MM.1S (cell line): ENCODE measurements around the gene AKAP1.
"Not testable (repeated sequence)": the region's sequence is repeated elsewhere in the genome, so short reads cannot be mapped to it uniquely, and the experiment has no call there.

Source experiments
- DNase-seq: peaks from one replicate; pipeline ENCODE4 v3.0.0-alpha.2; 2015
- H2AFZ ChIP-seq: fragments of 300-600 bp; sonication (generic); 2 replicates; pipeline ENCODE4 v1.6.0; 2016; ENCODE audit warnings: antibody characterized with exemption, low read length
- H3F3A ChIP-seq: fragments of 300-600 bp; sonication (generic); 2 replicates; pipeline ENCODE4 v1.6.1; 2016; ENCODE audit warnings: mild to moderate bottlenecking, antibody characterized with exemption, low read length, moderate library complexity, mixed read lengths; ENCODE audit not compliant: insufficient read depth
- H3K27ac ChIP-seq: fragments of 300-600 bp; sonication (generic); 2 replicates; pipeline ENCODE4 v1.5.1; 2016; ENCODE audit warnings: mild to moderate bottlenecking, low read length
- H3K27me3 ChIP-seq: fragments of 300-600 bp; sonication (generic); replicated peaks from 2 replicates; pipeline ENCODE4 v1.6.0; 2016; ENCODE audit warnings: low read length; ENCODE audit not compliant: insufficient read depth
- H3K36me3 ChIP-seq: fragments of 300-600 bp; sonication (generic); replicated peaks from 2 replicates; pipeline ENCODE4 v1.6.1; 2016; ENCODE audit warnings: mild to moderate bottlenecking, low read length, mixed read lengths; ENCODE audit not compliant: insufficient read depth
- H3K4me1 ChIP-seq: fragments of 300-600 bp; sonication (generic); 2 replicates; pipeline ENCODE4 v1.6.1; 2016; ENCODE audit warnings: low read length, mixed read lengths
- H3K4me2 ChIP-seq: fragments of 300-600 bp; sonication (generic); 2 replicates; pipeline ENCODE4 v1.6.0; 2016; ENCODE audit warnings: low read depth, low read length
- H3K4me3 ChIP-seq: fragments of 300-600 bp; sonication (generic); 2 replicates; pipeline ENCODE4 v1.5.1; 2016; ENCODE audit warnings: low read length, mixed read lengths
- H3K79me2 ChIP-seq: fragments of 300-600 bp; sonication (generic); 2 replicates; pipeline ENCODE4 v1.6.1; 2016; ENCODE audit warnings: mixed run types, low read length, mixed read lengths
- H3K9ac ChIP-seq: fragments of 300-600 bp; sonication (generic); 2 replicates; pipeline ENCODE4 v1.6.1; 2016; ENCODE audit warnings: low read length, mixed read lengths
- H3K9me2 ChIP-seq: fragments of 300-600 bp; sonication (generic); replicated peaks from 2 replicates; pipeline ENCODE4 v1.6.1; 2016; ENCODE audit warnings: mild to moderate bottlenecking, low read length, mixed read lengths; ENCODE audit not compliant: insufficient read depth
- H3K9me3 ChIP-seq: fragments of 300-600 bp; sonication (generic); replicated peaks from 2 replicates; pipeline ENCODE4 v1.6.1; 2016; ENCODE audit warnings: mild to moderate bottlenecking, low read length, mixed read lengths; ENCODE audit not compliant: insufficient read depth
- H4K20me1 ChIP-seq: fragments of 300-600 bp; sonication (generic); 2 replicates; pipeline ENCODE4 v1.6.1; 2016; ENCODE audit warnings: mild to moderate bottlenecking, low read length, moderate library complexity, mixed read lengths; ENCODE audit not compliant: insufficient read depth
- CTCF ChIP-seq: fragments of 300-600 bp; sonication (generic); IDR thresholded peaks from 2 replicates; pipeline ENCODE4 v1.5.1; 2016; ENCODE audit warnings: antibody characterized with exemption, low read length, mixed read lengths
- EZH2 ChIP-seq: fragments of 300-600 bp; sonication (generic); optimal IDR thresholded peaks from 2 replicates; pipeline ENCODE3; 2017; ENCODE audit warnings: low read depth, mild to moderate bottlenecking, antibody characterized with exemption, low read length, mixed read lengths
- EZH2phosphoT487 ChIP-seq: fragments of 300-600 bp; sonication (generic); IDR thresholded peaks from 2 replicates; pipeline ENCODE4 v1.6.1; 2018; ENCODE audit warnings: antibody characterized with exemption, low read length

Gene AKAP1

GRCh38 chr17:57102122-57102521 is 17.1 kb downstream of the AKAP1 start:
- H3K27ac ChIP-seq: no peak overlapping the region
- no peaks in the 10 kb centered on the region for H3K9me2 ChIP-seq
- no peaks in the 10 kb centered on the region for H3K4me1 ChIP-seq
- H3K27me3 ChIP-seq: no peaks in the 10 kb centered on the region
- no peak overlapping the region for H3K4me3 ChIP-seq
- H3K79me2 ChIP-seq: peaks cover 89% of the 10 kb centered on the region
- peaks cover 8% of the 10 kb centered on the region for H4K20me1 ChIP-seq
- TF ChIP-seq CTCF: no peak
- TF ChIP-seq EZH2phosphoT487: no peak
- TF ChIP-seq EZH2: no peak
- no peak overlapping the region for H2AFZ ChIP-seq
- H3K4me2 ChIP-seq: no peak overlapping the region
- no peaks in the 10 kb centered on the region for H3F3A ChIP-seq
- no peaks in the 10 kb centered on the region for H3K36me3 ChIP-seq
- no peaks in the 10 kb centered on the region for H3K9me3 ChIP-seq
- DNase-seq: no peak
- H3K9ac ChIP-seq: no peak overlapping the region

GRCh38 chr17:57102660-57103059 is 17.6 kb downstream of the AKAP1 start:
- not testable (repeated sequence) for H3K36me3 ChIP-seq, H3K9me3 ChIP-seq, H3K9ac ChIP-seq, H3K4me2 ChIP-seq, H2AFZ ChIP-seq, DNase-seq, H3K9me2 ChIP-seq, H3K4me3 ChIP-seq, H3F3A ChIP-seq, H3K4me1 ChIP-seq, H4K20me1 ChIP-seq, H3K27ac ChIP-seq, H3K27me3 ChIP-seq
- H3K79me2 ChIP-seq: peaks cover 84% of the 10 kb centered on the region

GRCh38 chr17:57104461-57105175 is 19.6 kb downstream of the AKAP1 start:
- H3K27ac ChIP-seq: no peak overlapping the region
- H4K20me1 ChIP-seq: peaks cover 4% of the 10 kb centered on the region
- no peaks in the 10 kb centered on the region for H3K9me2 ChIP-seq
- no peaks in the 10 kb centered on the region for H3K4me1 ChIP-seq
- no peak overlapping the region for H2AFZ ChIP-seq
- TF ChIP-seq EZH2 (no peak), CTCF (no peak), EZH2phosphoT487 (no peak)
- DNase-seq: no peak
- H3K36me3 ChIP-seq: no peaks in the 10 kb centered on the region
- no peak overlapping the region for H3K4me2 ChIP-seq
- H3K27me3 ChIP-seq: no peaks in the 10 kb centered on the region
- no peaks in the 10 kb centered on the region for H3F3A ChIP-seq
- H3K9me3 ChIP-seq: no peaks in the 10 kb centered on the region
- H3K9ac ChIP-seq: no peak overlapping the region
- H3K4me3 ChIP-seq: no peak overlapping the region
- H3K79me2 ChIP-seq: peaks cover 77% of the 10 kb centered on the region

- Histone ChIP-seq H3K4me2 (no peak overlapping the region), H4K20me1 (peaks cover 4% of the 10 kb centered on the region), H3K9me2 (no peaks in the 10 kb centered on the region), H3K4me3 (no peak overlapping the region), H3K36me3 (no peaks in the 10 kb centered on the region), H3K9ac (no peak overlapping the region), H3K4me1 (no peaks in the 10 kb centered on the region), H3K9me3 (no peaks in the 10 kb centered on the region), H3K27ac (no peak overlapping the region), H2AFZ (no peak overlapping the region), H3K79me2 (peaks cover 68% of the 10 kb centered on the region), H3K27me3 (no peaks in the 10 kb centered on the region), H3F3A (no peaks in the 10 kb centered on the region)
- TF ChIP-seq CTCF (no peak), EZH2phosphoT487 (no peak), EZH2 (no peak)
- DNase-seq: no peak
Measured at GRCh38 chr17:57105591-57105990, 20.5 kb downstream of the AKAP1 start.
